ENCODE measurements around the gene DISP3.

- TF ChIP-seq EZH2 (IDR thresholded peaks at IDR 0.05; ENCODE audit: insufficient read depth, poor library complexity, severe bottlenecking): no peak
- no peak for TF ChIP-seq EZH2phosphoT487 (IDR thresholded peaks at IDR 0.05; ENCODE audit: insufficient read depth, low read depth)
Measured at GRCh38 chr1:11498956-11499594, 20.1 kb downstream of the DISP3 start.

All from GM23248 (cell line).